ENCODE results near the gene IGHMBP2. TPM values are rescaled to one million over a fixed set of nuclear protein-coding genes. Genes with fewer than 3 reads are reported as not detected.

The IGHMBP2 gene
- total and polyA plus RNA-seq, 7 donors, result 5.4 to 41.3 (median 15.7) TPM

GRCh38 chr11:68929135-68929534, 25.4 kb downstream of the IGHMBP2 start:
- Histone ChIP-seq H3K4me3 (no peak overlapping the region), H3K4me1 (peaks cover 0 to 64% (median 47%) of the 10 kb centered on the region in 4 donors), H3K36me3 (peaks cover 17 to 54% (median 33%) of the 10 kb centered on the region in 4 donors), H3K9me3 (peaks cover 7 to 15% (median 9%) of the 10 kb centered on the region in 4 donors), H3K27ac (peak overlapping the region; percentile 81 to 94 (median 85)), H3K27me3 (no peaks in the 10 kb centered on the region)
- DNase-seq, result no peak
- 97% methylated on average over 20 of the region's 20 CpGs for WGBS, 2 donors
- intact Hi-C loops (cut with DNase I), result no loop called here
- TF ChIP-seq, protein P1, sequence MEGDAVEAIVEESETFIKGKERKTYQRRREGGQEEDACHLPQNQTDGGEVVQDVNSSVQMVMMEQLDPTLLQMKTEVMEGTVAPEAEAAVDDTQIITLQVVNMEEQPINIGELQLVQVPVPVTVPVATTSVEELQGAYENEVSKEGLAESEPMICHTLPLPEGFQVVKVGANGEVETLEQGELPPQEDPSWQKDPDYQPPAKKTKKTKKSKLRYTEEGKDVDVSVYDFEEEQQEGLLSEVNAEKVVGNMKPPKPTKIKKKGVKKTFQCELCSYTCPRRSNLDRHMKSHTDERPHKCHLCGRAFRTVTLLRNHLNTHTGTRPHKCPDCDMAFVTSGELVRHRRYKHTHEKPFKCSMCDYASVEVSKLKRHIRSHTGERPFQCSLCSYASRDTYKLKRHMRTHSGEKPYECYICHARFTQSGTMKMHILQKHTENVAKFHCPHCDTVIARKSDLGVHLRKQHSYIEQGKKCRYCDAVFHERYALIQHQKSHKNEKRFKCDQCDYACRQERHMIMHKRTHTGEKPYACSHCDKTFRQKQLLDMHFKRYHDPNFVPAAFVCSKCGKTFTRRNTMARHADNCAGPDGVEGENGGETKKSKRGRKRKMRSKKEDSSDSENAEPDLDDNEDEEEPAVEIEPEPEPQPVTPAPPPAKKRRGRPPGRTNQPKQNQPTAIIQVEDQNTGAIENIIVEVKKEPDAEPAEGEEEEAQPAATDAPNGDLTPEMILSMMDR (IDR thresholded peaks at IDR 0.05), result no peak

- DNase-seq, result no peak
- H3K9me3 ChIP-seq, result peaks cover 7 to 10% (median 9%) of the 10 kb centered on the region in 4 donors
- no peaks in the 10 kb centered on the region for H3K27me3 ChIP-seq
- H3K36me3 ChIP-seq, result peaks cover 17 to 56% (median 33%) of the 10 kb centered on the region in 4 donors
- peak overlapping the region; percentile 7 to 94 (median 84) for H3K27ac ChIP-seq
- WGBS, 2 donors, result 94 to 95% methylated on average over 20 of the region's 20 CpGs
- TF ChIP-seq POLR2AphosphoS5 (IDR thresholded peaks at IDR 0.05), result no peak
- TF ChIP-seq, protein P1 (IDR thresholded peaks at IDR 0.05), result no peak
- TF ChIP-seq POLR2A (IDR thresholded peaks at IDR 0.05), result no peak
- no peak for TF ChIP-seq EP300 (IDR thresholded peaks at IDR 0.05)
- H3K4me3 ChIP-seq, result no peak overlapping the region
- peaks cover 0 to 64% (median 50%) of the 10 kb centered on the region in 4 donors for H3K4me1 ChIP-seq
- intact Hi-C loops (cut with DNase I), result no loop called here
These were observed 26.2 kb downstream of the IGHMBP2 start for GRCh38 chr11:68929706-68930570.

- Histone ChIP-seq H3K27ac (peak overlapping the region; percentile 25 to 94 (median 85)), H3K9me3 (no peaks in the 10 kb centered on the region), H3K36me3 (peaks cover 10 to 56% (median 30%) of the 10 kb centered on the region in 4 donors), H3K4me3 (no peak overlapping the region), H3K4me1 (peaks cover 0 to 73% (median 56%) of the 10 kb centered on the region in 4 donors), H3K27me3 (no peaks in the 10 kb centered on the region)
- intact Hi-C loops (cut with DNase I), result no loop called here
- DNase-seq, result no peak
- TF ChIP-seq POLR2AphosphoS5 (IDR thresholded peaks at IDR 0.05) (no peak), POLR2A (IDR thresholded peaks at IDR 0.05) (no peak), EP300 (IDR thresholded peaks at IDR 0.05) (no peak)
- TF ChIP-seq, protein P1 (IDR thresholded peaks at IDR 0.05), result no peak
- WGBS, 2 donors, result 94% methylated on average over 21 of the region's 21 CpGs
These were observed 27.5 kb downstream of the IGHMBP2 start for GRCh38 chr11:68930991-68931855.

GRCh38 chr11:68931911-68932310, 28.2 kb downstream of the IGHMBP2 start:
- H3K27ac ChIP-seq, result peak overlapping the region; percentile 80 to 94 (median 92)
- 92 to 93% methylated on average over 17 of the region's 17 CpGs for WGBS, 2 donors
- no peak for DNase-seq
- peaks cover 15 to 57% (median 36%) of the 10 kb centered on the region in 4 donors for H3K36me3 ChIP-seq
- no peak overlapping the region for H3K4me3 ChIP-seq
- intact Hi-C loops (cut with DNase I), result no loop called here
- peaks cover 0 to 76% (median 57%) of the 10 kb centered on the region in 4 donors for H3K4me1 ChIP-seq
- H3K27me3 ChIP-seq, result no peaks in the 10 kb centered on the region
- TF ChIP-seq POLR2A (IDR thresholded peaks at IDR 0.05), result no peak
- no peak for TF ChIP-seq POLR2AphosphoS5 (IDR thresholded peaks at IDR 0.05)
- TF ChIP-seq EP300 (IDR thresholded peaks at IDR 0.05), result no peak
- TF ChIP-seq, protein P1 (IDR thresholded peaks at IDR 0.05), result no peak
- H3K9me3 ChIP-seq, result no peaks in the 10 kb centered on the region

Measured in sigmoid colon (tissue), 7 donors.